Measurements from ENCODE around the gene DNAAF9.

DNAAF9 gene

GRCh38 chr20:3412600-3413392 is 5.3 kb upstream of the DNAAF9 start:
- in situ Hi-C loops (cut with MboI; ENCODE audit: low sequenced_read_pairs) = no loop called here

- in situ Hi-C loops (cut with MboI; ENCODE audit: low sequenced_read_pairs) = no loop called here
These were observed 3.0 kb upstream of the DNAAF9 start for GRCh38 chr20:3410464-3410863.

GRCh38 chr20:3409417-3409816 is 1.9 kb upstream of the DNAAF9 start:
- in situ Hi-C loops (cut with MboI; ENCODE audit: low sequenced_read_pairs) = no loop called here

- in situ Hi-C loops (cut with MboI; ENCODE audit: low sequenced_read_pairs) = no loop called here
These were observed 535 bp upstream of the DNAAF9 start for GRCh38 chr20:3407771-3408637.

GRCh38 chr20:3406481-3407039 is 909 bp downstream of the DNAAF9 start:
- in situ Hi-C loops (cut with MboI; ENCODE audit: low sequenced_read_pairs) = no loop called here

- in situ Hi-C loops (cut with MboI; ENCODE audit: low sequenced_read_pairs) = no loop called here
These were observed 1.6 kb downstream of the DNAAF9 start for GRCh38 chr20:3405696-3406358.

- in situ Hi-C loops (cut with MboI; ENCODE audit: low sequenced_read_pairs) = no loop called here
These were observed 2.3 kb downstream of the DNAAF9 start for GRCh38 chr20:3405139-3405538.

GRCh38 chr20:3404402-3404801 is 3.1 kb downstream of the DNAAF9 start:
- in situ Hi-C loops (cut with MboI; ENCODE audit: low sequenced_read_pairs) = no loop called here

GRCh38 chr20:3403741-3404140 is 3.7 kb downstream of the DNAAF9 start:
- in situ Hi-C loops (cut with MboI; ENCODE audit: low sequenced_read_pairs) = no loop called here

GRCh38 chr20:3402453-3402852 is 5.0 kb downstream of the DNAAF9 start:
- in situ Hi-C loops (cut with MboI; ENCODE audit: low sequenced_read_pairs) = no loop called here

- in situ Hi-C loops (cut with MboI; ENCODE audit: low sequenced_read_pairs) = no loop called here
These were observed 7.0 kb downstream of the DNAAF9 start for GRCh38 chr20:3400260-3401155.

- in situ Hi-C loops (cut with MboI; ENCODE audit: low sequenced_read_pairs) = no loop called here
These were observed 8.7 kb downstream of the DNAAF9 start for GRCh38 chr20:3398681-3399252.

- in situ Hi-C loops (cut with MboI; ENCODE audit: low sequenced_read_pairs) = no loop called here
These were observed 11.0 kb downstream of the DNAAF9 start for GRCh38 chr20:3396492-3396891.

GRCh38 chr20:3392756-3393155 is 14.7 kb downstream of the DNAAF9 start:
- in situ Hi-C loops (cut with MboI; ENCODE audit: low sequenced_read_pairs) = no loop called here

GRCh38 chr20:3390759-3391425 is 16.6 kb downstream of the DNAAF9 start:
- in situ Hi-C loops (cut with MboI; ENCODE audit: low sequenced_read_pairs) = no loop called here

- in situ Hi-C loops (cut with MboI; ENCODE audit: low sequenced_read_pairs) = no loop called here
These were observed 23.5 kb downstream of the DNAAF9 start for GRCh38 chr20:3383878-3384495.

- in situ Hi-C loops (cut with MboI; ENCODE audit: low sequenced_read_pairs) = no loop called here
These were observed 24.6 kb downstream of the DNAAF9 start for GRCh38 chr20:3382836-3383235.

- in situ Hi-C loops (cut with MboI; ENCODE audit: low sequenced_read_pairs) = no loop called here
These were observed 27.0 kb downstream of the DNAAF9 start for GRCh38 chr20:3380228-3381070.
